CD4-positive, alpha-beta T cell treated with Interleukin-21 for 1 hour (primary cell): ENCODE data around the gene SPATA32.

Source experiments
- DNase-seq: peaks from one replicate; pipeline ENCODE4 v3.0.0-alpha.2; 2020

The SPATA32 gene

GRCh38 chr17:45227926-45228762, 33.8 kb downstream of the SPATA32 start:
- DNase-seq = peak; percentile 35

- peak; percentile 51 for DNase-seq
These were observed 34.6 kb downstream of the SPATA32 start for GRCh38 chr17:45227101-45227925.

GRCh38 chr17:45226576-45226975, 35.3 kb downstream of the SPATA32 start:
- DNase-seq = peak; percentile 48

- peak; percentile 96 for DNase-seq
These were observed 35.8 kb downstream of the SPATA32 start for GRCh38 chr17:45225964-45226530.

GRCh38 chr17:45225051-45225700, 36.7 kb downstream of the SPATA32 start:
- peak; percentile 62 for DNase-seq

GRCh38 chr17:45224671-45225050, 37.2 kb downstream of the SPATA32 start:
- peak; percentile 43 for DNase-seq

- DNase-seq = peak; percentile 76
These were observed 38.1 kb downstream of the SPATA32 start for GRCh38 chr17:45223539-45224528.

- DNase-seq = no peak
These were observed 38.8 kb downstream of the SPATA32 start for GRCh38 chr17:45222996-45223538.

- peak; percentile 66 for DNase-seq
These were observed 39.5 kb downstream of the SPATA32 start for GRCh38 chr17:45222289-45222995.

GRCh38 chr17:45222014-45222288, 39.9 kb downstream of the SPATA32 start:
- DNase-seq = no peak

GRCh38 chr17:45221081-45222013, 40.5 kb downstream of the SPATA32 start, which contains the start of gene FMNL1:
Gene FMNL1 (plus strand): TSS chr17:45221885. CDS start chr17:45222125, 240 bp downstream.
- peak; percentile 69 for DNase-seq

- DNase-seq = no peak
These were observed 41.8 kb downstream of the SPATA32 start for GRCh38 chr17:45220079-45220478.

- peak; percentile 87 for DNase-seq
These were observed 42.8 kb downstream of the SPATA32 start for GRCh38 chr17:45218895-45219661.
